K562 (cell line): ENCODE results near the gene FBN1. TPM values are rescaled to one million over a fixed set of nuclear protein-coding genes. Genes with fewer than 3 reads are reported as not detected.

Source experiments
- ATAC-seq: fragments of 200-7000 bp; cut with Tn5 transposase; 3 replicates; pipeline ENCODE4 v1.9.1; 2020; ENCODE audit warnings: moderate library complexity
- BruUV-seq: library from RNA; stranded (reverse); fragments of 400-500 nt; replicated peaks from 2 replicates; lab custom pipeline; 2021; lab: Mats Ljungman, UMichigan
- CTCF ChIA-PET: fragments of 300-600 bp; formaldehyde crosslinking; extraction: SDS; loops from one replicate; lab custom pipeline; 2021; ENCODE audit warnings: low intra/inter-chr PET ratio; lab: Yijun Ruan, JAX
- POLR2A ChIA-PET: fragments of 300-600, 350-650 bp; sonication (Branson Sonifier 250); formaldehyde crosslinking; extraction: SDS; loops from one replicate; lab custom pipeline; 2021; ENCODE audit warnings: antibody characterized with exemption, inconsistent platforms; lab: Yijun Ruan, JAX
- DNase-seq, 4 experiments: peaks; one replicate each; pipeline versions ENCODE4 v3.0.0 to v3.0.0-alpha.2; 2011 to 2018; ENCODE audit warnings: low spot score in 3 of 4, mixed read lengths in 3 of 4; ENCODE audit errors: extremely low read depth in 1 of 4
- FAIRE-seq: peaks from 2 replicates; lab custom pipeline; 2011; peaks lifted over from hg19 to GRCh38; lab: Jason Lieb, UNC
- H2AFZ ChIP-seq: 2 replicates; pipeline ENCODE4 v1.6.0; 2011; ENCODE audit warnings: low read depth, low read length, control low read depth, inconsistent platforms
- H3K27ac ChIP-seq: fragments of 200-600 bp; 3 replicates; pipeline ENCODE4 v1.8.0; 2011; ENCODE audit warnings: low read depth, mild to moderate bottlenecking, control low read depth, inconsistent platforms, low read length, moderate library complexity, mixed read lengths; ENCODE audit errors: extremely low read depth
- H3K27me3 ChIP-seq, 2 experiments: fragments of 300-600 bp in 1 of 2; 2 replicates in 1 of 2; 3 replicates in 1 of 2; pipeline versions ENCODE4 v1.6.0 to v1.8.0; 2011; ENCODE audit warnings: inconsistent platforms in 2 of 2, low read length in 2 of 2, mild to moderate bottlenecking in 1 of 2, mixed read lengths in 1 of 2, moderate library complexity in 1 of 2; ENCODE audit not compliant: control insufficient read depth in 2 of 2, insufficient read depth in 2 of 2
- H3K36me3 ChIP-seq: fragments of 300-600 bp; 3 replicates; pipeline ENCODE4 v1.8.0; 2011; ENCODE audit warnings: mild to moderate bottlenecking, low read length, inconsistent platforms; ENCODE audit not compliant: control insufficient read depth, insufficient read depth
- H3K4me1 ChIP-seq, 2 experiments: fragments of 200-600 bp in 1 of 2; replicated peaks in 1 of 2; 2 replicates in 1 of 2; 3 replicates in 1 of 2; pipeline versions ENCODE4 v1.5.1 to v1.8.0; 2011; ENCODE audit warnings: inconsistent platforms in 2 of 2, low read length in 2 of 2, mild to moderate bottlenecking in 1 of 2, mixed read lengths in 1 of 2, moderate library complexity in 1 of 2; ENCODE audit not compliant: control insufficient read depth in 2 of 2, insufficient read depth in 2 of 2
- H3K4me2 ChIP-seq: 2 replicates; pipeline ENCODE4 v1.6.1; 2011; ENCODE audit warnings: low read length, control low read depth, inconsistent platforms, mixed read lengths; ENCODE audit not compliant: insufficient read depth
- H3K4me3 ChIP-seq: fragments of 200-600 bp; sonication (generic), shearing (Covaris generic); 2 replicates; pipeline ENCODE4 v1.5.1; 2016; ENCODE audit warnings: control low read depth, inconsistent platforms
- H3K79me2 ChIP-seq: fragments of 200-600 bp; 3 replicates; pipeline ENCODE4 v1.8.0; 2011; ENCODE audit warnings: low read length, inconsistent platforms; ENCODE audit not compliant: control insufficient read depth, insufficient read depth
- H3K9ac ChIP-seq, 2 experiments: 2 replicates each; pipeline versions ENCODE4 v1.6.0 to v1.6.1; 2011; ENCODE audit warnings: low read depth in 2 of 2, low read length in 2 of 2, control low read depth in 1 of 2, inconsistent platforms in 1 of 2, mild to moderate bottlenecking in 1 of 2, mixed read lengths in 1 of 2; ENCODE audit not compliant: insufficient read depth in 1 of 2
- H3K9me1 ChIP-seq: one replicate; pipeline ENCODE4 v1.6.0; 2011; ENCODE audit warnings: inconsistent platforms, mild to moderate bottlenecking, low read length, moderate library complexity; ENCODE audit not compliant: control insufficient read depth, insufficient read depth
- H3K9me3 ChIP-seq: replicated peaks from 2 replicates; pipeline ENCODE4 v1.5.1; 2011; ENCODE audit warnings: low read depth, low read length, inconsistent platforms; ENCODE audit not compliant: control insufficient read depth, insufficient read depth
- H4K20me1 ChIP-seq: replicated peaks from 2 replicates; pipeline ENCODE4 v1.6.1; 2011; ENCODE audit warnings: low read length, inconsistent platforms, mixed read lengths; ENCODE audit not compliant: control insufficient read depth, insufficient read depth
- ARHGAP35 ChIP-seq: fragments of 450-650 bp; IDR thresholded peaks from 2 replicates; pipeline ENCODE4 v1.6.1; 2018; ENCODE audit not compliant: partially characterized antibody
- BRF1 ChIP-seq: IDR thresholded peaks from 3 replicates; pipeline ENCODE4 v1.6.1; 2011; ENCODE audit warnings: borderline replicate concordance, mild to moderate bottlenecking; ENCODE audit not compliant: insufficient read length; ENCODE audit errors: extremely low read depth
- EP300 ChIP-seq: IDR thresholded peaks from 2 replicates; pipeline ENCODE4 v1.6.1; 2012; ENCODE audit warnings: low read length, improper control_type of control experiment
- GTF2F1 ChIP-seq: IDR thresholded peaks from 2 replicates; pipeline ENCODE4 v1.6.1; 2011; ENCODE audit warnings: low read depth, low read length, improper control_type of control experiment
- HDAC6 ChIP-seq: IDR thresholded peaks from 2 replicates; pipeline ENCODE4 v1.6.1; 2012; ENCODE audit warnings: low read depth, mild to moderate bottlenecking, control low read depth, inconsistent platforms, low read length, moderate library complexity
- MBD2 ChIP-seq: sonication (generic); IDR thresholded peaks from 2 replicates; pipeline ENCODE4 v1.6.1; 2016; ENCODE audit warnings: low read depth, borderline replicate concordance
- MXD1 ChIP-seq: fragments of 250-450 bp; sonication (Bioruptor Pico); IDR thresholded peaks from 2 replicates; pipeline ENCODE4 v1.8.0; 2021; ENCODE audit warnings: borderline replicate concordance, mild to moderate bottlenecking, moderate library complexity; ENCODE audit not compliant: poor library complexity, severe bottlenecking
- TCF15 ChIP-seq: fragments of 250-450 bp; sonication (Bioruptor Pico); IDR thresholded peaks from 2 replicates; pipeline ENCODE4 v1.8.0; 2022; ENCODE audit warnings: moderate library complexity, mild to moderate bottlenecking, inconsistent platforms
- ZFP1 ChIP-seq: fragments of 450-650 bp; formaldehyde crosslinking; IDR thresholded peaks from 2 replicates; pipeline ENCODE4 v1.4.0; 2020; ENCODE audit warnings: mild to moderate bottlenecking, mixed read lengths
- ZNF592 ChIP-seq: fragments of 450-650 bp; IDR thresholded peaks from 2 replicates; pipeline ENCODE4 v1.6.1; 2017; ENCODE audit warnings: antibody characterized with exemption, mild to moderate bottlenecking
- WGBS: fragments of 100-300 bp; shearing (Covaris generic); methylation state at CpG from one replicate; pipeline ENCODE4 v1.1.6; 2016; ENCODE audit warnings: low coverage, mixed read lengths; ENCODE audit not compliant: insufficient coverage; ENCODE audit errors: missing lambda C conversion rate; 5-methylcytosine and 5-hydroxymethylcytosine counted together
- in situ Hi-C: fragments of 300-500 bp; cut with MboI; formaldehyde crosslinking; loops from 4 replicates; pipeline ENCODE4 v1.15.0; 2018; ENCODE audit warnings: inconsistent platforms, mixed read lengths
- intact Hi-C: fragments of 100-400 bp; cut with micrococcal nuclease; formaldehyde crosslinking; loops from 2 replicates; pipeline ENCODE4 v1.14.2; 2022
- polyA plus RNA-seq, 8 experiments: library from polyadenylated mRNA; depleted of rRNA in 4 of 8; stranded (reverse) in 5 of 8; unstranded in 3 of 8; fragments of >200 nt; fragmentation: Nextera tagmentation in 2 of 8; fragmentation: Illumina TruSeq in 1 of 8; extraction: Ambion mirVana in 2 of 8; extraction: Trizol in 1 of 8; gene quantifications; 2 replicates each; pipeline versions ENCODE4 v1.2.1 to v1.2.3, GENCODE V29; 2011 to 2014; ENCODE audit warnings: inconsistent platforms in 1 of 8, missing spikeins in 1 of 8
- total RNA-seq, 7 experiments: library from RNA; depleted of rRNA in 6 of 7; stranded (reverse); fragments of >200 nt in 6 of 7; fragmentation: Illumina TruSeq in 2 of 7; extraction: Trizol in 2 of 7; gene quantifications; 2 replicates each; pipeline versions ENCODE4 v1.2.1 to v1.2.3, GENCODE V29; 2011 to 2021; ENCODE audit warnings: low replicate concordance in 1 of 7

FBN1 gene
- total and polyA plus RNA-seq, 9 of the 15 experiments (the other 6 are each of a cell fraction or from before 2014, with no cell fraction given), result 0.15 to 1.2 (median 0.60) TPM

GRCh38 chr15:48544778-48545177 is 100.7 kb downstream of the FBN1 start:
- no peak overlapping the region for H3K9ac ChIP-seq
- no peaks in the 10 kb centered on the region for H3K9me3 ChIP-seq
- H3K27me3 ChIP-seq, result peaks cover 0 to 5% of the 10 kb centered on the region in 2 experiments; a peak in 2 of 5 replicates
- DNase-seq (no peak), ATAC-seq (no peak), FAIRE-seq (no peak)
- no peaks in the 10 kb centered on the region for H3K4me1 ChIP-seq
- in situ Hi-C loops, result no loop called here
- WGBS, result 5% methylated on average over 2 of the region's 2 CpGs
- no peak overlapping the region for H3K4me2 ChIP-seq
- no peak overlapping the region for H3K4me3 ChIP-seq
- TF ChIP-seq BRF1, result no peak
- TF ChIP-seq EP300, result no peak
- no peak for TF ChIP-seq ZFP1 (CRISPR knock-in tag)
- TF ChIP-seq MBD2, result no peak
- no peak for TF ChIP-seq ZNF592
- no peak for TF ChIP-seq ARHGAP35
- TF ChIP-seq HDAC6, result no peak
- TF ChIP-seq GTF2F1, result no peak
- TF ChIP-seq TCF15 (CRISPR knock-in tag), result no peak
- no peak for TF ChIP-seq MXD1
- no peaks in the 10 kb centered on the region for H4K20me1 ChIP-seq
- intact Hi-C loops, result no loop called here
- no peak overlapping the region for H2AFZ ChIP-seq
- H3K79me2 ChIP-seq, result no peaks in the 10 kb centered on the region
- H3K36me3 ChIP-seq, result no peaks in the 10 kb centered on the region
- no peak overlapping the region for H3K27ac ChIP-seq
- POLR2A ChIA-PET, result no interaction called here
- no peaks in the 10 kb centered on the region for H3K9me1 ChIP-seq
- CTCF ChIA-PET, result no interaction called here
- BruUV-seq, result no TSS peak
